Endothelial cell of umbilical vein (primary cell): ENCODE results near the gene GBX2. TPM values are rescaled to one million over a fixed set of nuclear protein-coding genes. Genes with fewer than 3 reads are reported as not detected.

Experiments used
- BruUV-seq: library from RNA; stranded (reverse); fragments of 400-500 nt; replicated peaks from 2 replicates; lab custom pipeline; 2021; lab: Mats Ljungman, UMichigan
- CTCF ChIA-PET: fragments of 300-600, 350-600 bp; sonication (Branson Sonifier 250); formaldehyde crosslinking; loops from one replicate; lab custom pipeline; 2021; ENCODE audit warnings: antibody characterized with exemption, inconsistent platforms; lab: Charles Lee
- POLR2A ChIA-PET: fragments of 300-600, 350-600 bp; sonication (Branson Sonifier 250); formaldehyde crosslinking; loops from one replicate; lab custom pipeline; 2021; ENCODE audit warnings: antibody characterized with exemption, inconsistent platforms; lab: Charles Lee
- DNase-seq: peaks from one replicate; pipeline ENCODE4 v3.0.0-alpha.2; 2011; ENCODE audit warnings: low read depth, low spot score
- FAIRE-seq: peaks from 2 replicates; lab custom pipeline; 2011; peaks lifted over from hg19 to GRCh38; lab: Jason Lieb, UNC
- H2AFZ ChIP-seq: 2 replicates; pipeline ENCODE4 v1.6.0; 2012; ENCODE audit warnings: low read depth, low read length, control low read depth, inconsistent platforms
- H3K27ac ChIP-seq: 2 replicates; pipeline ENCODE4 v1.5.1; 2011; ENCODE audit warnings: low read depth, mild to moderate bottlenecking, control low read depth, low read length, moderate library complexity; ENCODE audit not compliant: insufficient read depth
- H3K27me3 ChIP-seq, 2 experiments: 2 replicates each; pipeline versions ENCODE4 v1.6.0 to v1.6.1; 2011; ENCODE audit warnings: low read length in 2 of 2, mixed read lengths in 1 of 2; ENCODE audit not compliant: control insufficient read depth in 2 of 2, insufficient read depth in 2 of 2
- H3K36me3 ChIP-seq, 2 experiments: 2 replicates in 1 of 2; 3 replicates in 1 of 2; pipeline ENCODE4 v1.5.1; 2011; ENCODE audit warnings: low read length in 2 of 2, mild to moderate bottlenecking in 1 of 2, moderate library complexity in 1 of 2; ENCODE audit not compliant: control insufficient read depth in 2 of 2, insufficient read depth in 2 of 2; ENCODE audit errors: extremely low read depth in 1 of 2
- H3K4me1 ChIP-seq: 3 replicates; pipeline ENCODE4 v1.5.1; 2011; ENCODE audit warnings: mild to moderate bottlenecking, low read length; ENCODE audit not compliant: control insufficient read depth, insufficient read depth; ENCODE audit errors: extremely low read depth
- H3K4me2 ChIP-seq: 2 replicates; pipeline ENCODE4 v1.6.1; 2011; ENCODE audit warnings: low read length, control low read depth, mixed read lengths; ENCODE audit not compliant: insufficient read depth
- H3K4me3 ChIP-seq, 3 experiments: fragments of 200-600 bp in 1 of 3; sonication (generic), shearing (Covaris generic) in 1 of 3; replicated peaks in 1 of 3; 2 replicates each; pipeline ENCODE4 v1.5.1; 2011 to 2016; ENCODE audit warnings: control low read depth in 3 of 3, low read length in 3 of 3, mild to moderate bottlenecking in 2 of 3, inconsistent platforms in 1 of 3, low read depth in 1 of 3, moderate library complexity in 1 of 3; ENCODE audit not compliant: insufficient read depth in 1 of 3
- H3K79me2 ChIP-seq: 2 replicates; pipeline ENCODE4 v1.6.0; 2012; ENCODE audit warnings: low read length, inconsistent platforms; ENCODE audit not compliant: control insufficient read depth, insufficient read depth
- H3K9ac ChIP-seq: replicated peaks from 2 replicates; pipeline ENCODE3; 2011; ENCODE audit warnings: low read length, control low read depth; ENCODE audit not compliant: insufficient read depth; ENCODE audit errors: extremely low read depth
- H3K9me1 ChIP-seq: replicated peaks from 3 replicates; pipeline ENCODE4 v1.6.0; 2011; ENCODE audit warnings: mild to moderate bottlenecking, low read length; ENCODE audit not compliant: control insufficient read depth, insufficient read depth; ENCODE audit errors: extremely low read depth
- H3K9me3 ChIP-seq: replicated peaks from 2 replicates; pipeline ENCODE4 v1.5.1; 2012; ENCODE audit warnings: low read length, inconsistent platforms; ENCODE audit not compliant: control insufficient read depth, insufficient read depth
- H4K20me1 ChIP-seq: replicated peaks from 2 replicates; pipeline ENCODE3; 2011; ENCODE audit warnings: mild to moderate bottlenecking, low read length; ENCODE audit not compliant: control insufficient read depth, insufficient read depth; ENCODE audit errors: extremely low read depth
- CTCF ChIP-seq, 2 donors: IDR thresholded peaks; 1 replicate in 1 of 2; 2 replicates in 1 of 2; pipeline ENCODE4 v1.5.1; 2011; ENCODE audit warnings: low read length in 2 of 2, mild to moderate bottlenecking in 2 of 2, moderate library complexity in 2 of 2, control low read depth in 1 of 2, inconsistent platforms in 1 of 2, low read depth in 1 of 2; ENCODE audit not compliant: insufficient read depth in 1 of 2; ENCODE audit errors: extremely low read depth in 1 of 2
- EZH2 ChIP-seq: IDR thresholded peaks from 2 replicates; pipeline ENCODE4 v1.6.1; 2012; ENCODE audit warnings: borderline replicate concordance, low read depth, mild to moderate bottlenecking, moderate library complexity, low read length, inconsistent platforms; ENCODE audit not compliant: severe bottlenecking
- FOS ChIP-seq: IDR thresholded peaks from 2 replicates; pipeline ENCODE4 v1.6.1; 2011; ENCODE audit warnings: mild to moderate bottlenecking, low read length, moderate library complexity, borderline replicate concordance; ENCODE audit not compliant: insufficient read depth
- GATA2 ChIP-seq: IDR thresholded peaks from 2 replicates; pipeline ENCODE4 v1.7.0; 2011; ENCODE audit warnings: low read depth, mild to moderate bottlenecking, moderate library complexity, mixed read lengths, low read length; ENCODE audit not compliant: insufficient read length, insufficient read depth
- JUN ChIP-seq: IDR thresholded peaks from 2 replicates; pipeline ENCODE4 v1.6.1; 2011; ENCODE audit warnings: borderline replicate concordance, low read depth; ENCODE audit not compliant: insufficient read length, insufficient read depth
- MAX ChIP-seq: IDR thresholded peaks from 2 replicates; pipeline ENCODE4 v1.6.1; 2011; ENCODE audit not compliant: insufficient read depth, insufficient read length
- MYC ChIP-seq: IDR thresholded peaks from one replicate; pipeline ENCODE4 v1.6.1; 2011; ENCODE audit warnings: mild to moderate bottlenecking, low read depth, low read length
- POLR2A ChIP-seq: IDR thresholded peaks from 2 replicates; pipeline ENCODE4 v1.6.1; 2012; ENCODE audit warnings: low read depth, mild to moderate bottlenecking, control low read depth, low read length
- POLR2AphosphoS5 ChIP-seq: IDR thresholded peaks from 2 replicates; pipeline ENCODE4 v1.6.1; 2012; ENCODE audit warnings: low read depth, mild to moderate bottlenecking, control low read depth, low read length, moderate library complexity; ENCODE audit not compliant: insufficient read depth
- dilution Hi-C: fragments of 300-500 bp; cut with MboI; formaldehyde crosslinking; loops from one replicate; pipeline ENCODE4 v1.15.0; 2019; ENCODE audit warnings: low sequenced_read_pairs; ENCODE audit not compliant: extremely low pct_ligation_motif_present
- intact Hi-C: fragments of 100-400 bp; cut with micrococcal nuclease; formaldehyde crosslinking; loops from one replicate; pipeline ENCODE4 v1.10.0; 2022
- polyA plus RNA-seq, 4 experiments: library from polyadenylated mRNA; depleted of rRNA in 3 of 4; stranded (reverse) in 3 of 4; unstranded in 1 of 4; fragments of >200 nt; gene quantifications; 2 replicates each; pipeline versions ENCODE4 v1.2.1 to v1.2.3, GENCODE V29; 2011 to 2012; ENCODE audit warnings: missing spikeins in 1 of 4
- total RNA-seq: library from RNA; stranded (reverse); gene quantifications from 2 replicates; pipeline ENCODE4 v1.2.3, GENCODE V29; 2021

The GBX2 gene
- total and polyA plus RNA-seq, 2 donors (not counting 3 experiments of a cell fraction or from before 2014, with no cell fraction given) = 3.0 to 3.6 TPM

GRCh38 chr2:236128321-236128720 is 39.9 kb downstream of the GBX2 start:
- Histone ChIP-seq H3K27me3 (no peaks in the 10 kb centered on the region), H3K79me2 (no peaks in the 10 kb centered on the region), H3K36me3 (no peaks in the 10 kb centered on the region), H3K9ac (no peak overlapping the region), H3K4me2 (no peak overlapping the region), H3K9me1 (no peaks in the 10 kb centered on the region), H3K4me1 (no peaks in the 10 kb centered on the region), H3K27ac (no peak overlapping the region), H3K9me3 (no peaks in the 10 kb centered on the region), H2AFZ (no peak overlapping the region), H3K4me3 (no peak overlapping the region), H4K20me1 (no peaks in the 10 kb centered on the region)
- no TSS peak for BruUV-seq
- dilution Hi-C loops (no loop called here), intact Hi-C loops (no loop called here)
- ChIA-PET CTCF (no interaction called here), POLR2A (no interaction called here)
- DNase-seq (no peak), FAIRE-seq (no peak)
- TF ChIP-seq EZH2 (no peak), MYC (no peak), FOS (no peak), POLR2A (no peak), CTCF (IDR thresholded peaks at IDR 0.05; ENCODE audit: extremely low read depth in 1 of 2, insufficient read depth in 1 of 2, low read depth in 1 of 2, low read length in 2 of 2) (no peak), JUN (no peak), POLR2AphosphoS5 (no peak), MAX (no peak), GATA2 (no peak)
